ENCODE measurements around the gene ANGPTL2. TPM values are rescaled to one million over a fixed set of nuclear protein-coding genes. Genes with fewer than 3 reads are reported as not detected.

The ANGPTL2 gene
- total RNA-seq, 4 donors from 2014 or later = 10.2 to 65.3 (median 32.0) TPM

GRCh38 chr9:127096208-127096607 is 26.2 kb downstream of the ANGPTL2 start:
- intact Hi-C loops (cut with DNase I; ENCODE audit: low total_unique reads) = no loop called here
- Histone ChIP-seq H3K36me3 (no peaks in the 10 kb centered on the region), H3K4me3 (no peak overlapping the region), H3K9me3 (no peaks in the 10 kb centered on the region), H3K4me1 (peaks cover 0 to 2% of the 10 kb centered on the region in 2 donors), H3K27me3 (no peaks in the 10 kb centered on the region), H3K27ac (peak overlapping the region in 1 of 2 donors; percentile 54)
- TF ChIP-seq CTCF (IDR thresholded peaks at IDR 0.05) = no peak
- no peak for TF ChIP-seq POLR2A (IDR thresholded peaks at IDR 0.05)
- DNase-seq = peak in 1 of 2 donors; percentile 52

DNA sequence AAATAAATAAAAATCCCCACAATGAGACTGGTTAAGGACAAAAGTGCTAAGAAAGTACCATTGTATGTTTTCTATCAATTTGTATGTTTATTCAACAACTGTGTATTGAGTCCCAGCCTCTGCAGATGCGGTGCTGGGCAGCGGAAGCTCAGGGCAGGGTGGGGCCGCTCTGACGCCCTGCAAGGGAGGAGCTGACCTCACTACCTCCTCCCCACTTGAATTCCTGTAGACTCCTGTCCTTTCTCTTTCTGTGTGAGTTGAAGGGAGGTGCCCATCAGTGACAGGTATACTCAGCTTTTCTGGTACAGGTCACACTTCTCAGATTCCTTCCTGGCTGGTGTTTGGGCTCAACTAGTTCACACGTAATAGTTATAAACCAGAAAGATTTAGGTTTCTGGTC is 27.0 kb downstream of the ANGPTL2 start:
- TF ChIP-seq CTCF (IDR thresholded peaks at IDR 0.05) (no peak), POLR2A (IDR thresholded peaks at IDR 0.05) (no peak)
- no peaks in the 10 kb centered on the region for H3K27me3 ChIP-seq
- H3K36me3 ChIP-seq = no peaks in the 10 kb centered on the region
- H3K4me1 ChIP-seq = peaks cover 0 to 6% of the 10 kb centered on the region in 2 donors
- no peak for DNase-seq
- peak overlapping the region; percentile 7 to 54 for H3K27ac ChIP-seq
- H3K9me3 ChIP-seq = no peaks in the 10 kb centered on the region
- H3K4me3 ChIP-seq = no peak overlapping the region
- intact Hi-C loops (cut with DNase I; ENCODE audit: low total_unique reads) = no loop called here

- no peaks in the 10 kb centered on the region for H3K36me3 ChIP-seq
- no peak overlapping the region for H3K27ac ChIP-seq
Observed at GRCh38 chr9:127093319-127094020, 29.0 kb downstream of the ANGPTL2 start.

GRCh38 chr9:127092041-127092608 is 30.3 kb downstream of the ANGPTL2 start:
- peak overlapping the region; percentile 82 for H3K27ac ChIP-seq
- no peak overlapping the region for H3K4me3 ChIP-seq
- intact Hi-C loops (cut with DNase I; ENCODE audit: low total_unique reads) = no loop called here
- TF ChIP-seq POLR2A (IDR thresholded peaks at IDR 0.05) = no peak
- TF ChIP-seq CTCF (IDR thresholded peaks at IDR 0.05) = no peak
- no peak for DNase-seq
- peaks cover 0 to 6% of the 10 kb centered on the region in 2 donors for H3K4me1 ChIP-seq
- H3K27me3 ChIP-seq = no peaks in the 10 kb centered on the region
- H3K36me3 ChIP-seq = no peaks in the 10 kb centered on the region
- no peaks in the 10 kb centered on the region for H3K9me3 ChIP-seq

More at GRCh38 chr9:127093319-127094020, 29.0 kb downstream of the ANGPTL2 start:
- intact Hi-C loops (cut with DNase I; ENCODE audit: low total_unique reads) = no loop called here
- H3K4me3 ChIP-seq = no peak overlapping the region
- H3K9me3 ChIP-seq = no peaks in the 10 kb centered on the region
- peaks cover 0 to 6% of the 10 kb centered on the region in 2 donors for H3K4me1 ChIP-seq
- no peak for TF ChIP-seq CTCF (IDR thresholded peaks at IDR 0.05)
- H3K27me3 ChIP-seq = no peaks in the 10 kb centered on the region
- no peak for DNase-seq

- H3K4me3 ChIP-seq = no peak overlapping the region
- TF ChIP-seq POLR2A (IDR thresholded peaks at IDR 0.05) (no peak), CTCF (IDR thresholded peaks at IDR 0.05) (no peak)
- intact Hi-C loops (cut with DNase I; ENCODE audit: low total_unique reads) = no loop called here
- peak overlapping the region; percentile 82 for H3K27ac ChIP-seq
- no peaks in the 10 kb centered on the region for H3K36me3 ChIP-seq
- peaks cover 0 to 6% of the 10 kb centered on the region in 2 donors for H3K4me1 ChIP-seq
- H3K27me3 ChIP-seq = no peaks in the 10 kb centered on the region
- H3K9me3 ChIP-seq = no peaks in the 10 kb centered on the region
- DNase-seq = no peak
Observed at GRCh38 chr9:127091526-127091925, 30.9 kb downstream of the ANGPTL2 start.

Data from uterus (tissue), 4 donors.